HG02571 (cell line): ENCODE measurements around the gene APCS.

ENCODE experiments used
- ATAC-seq: cut with Tn5 transposase; IDR thresholded peaks from one replicate; pipeline ENCODE4 v1.9.1; 2021; ENCODE audit warnings: mild to moderate bottlenecking, moderate library complexity; ENCODE audit not compliant: unreplicated experiment

Gene APCS

GRCh38 chr1:159587461-159587951 is at the start of gene APCS:
Gene APCS (plus strand): TSS chr1:159587826. CDS start chr1:159587922, 96 bp downstream.
- ATAC-seq: no peak

- no peak for ATAC-seq
Measured at GRCh38 chr1:159548126-159548525, 39.5 kb upstream of the APCS start.

- ATAC-seq: no peak
Measured at GRCh38 chr1:159554261-159554660, 33.4 kb upstream of the APCS start.

- ATAC-seq: no peak
Measured at GRCh38 chr1:159554696-159555095, 32.9 kb upstream of the APCS start.

- ATAC-seq: no peak
Measured at GRCh38 chr1:159556931-159557369, 30.7 kb upstream of the APCS start.

GRCh38 chr1:159560599-159560998 is 27.0 kb upstream of the APCS start:
- ATAC-seq: no peak

- ATAC-seq: no peak
Measured at GRCh38 chr1:159561497-159561896, 26.1 kb upstream of the APCS start.

- no peak for ATAC-seq
Measured at GRCh38 chr1:159562680-159563079, 24.9 kb upstream of the APCS start.

- no peak for ATAC-seq
Measured at GRCh38 chr1:159577446-159577845, 10.2 kb upstream of the APCS start.

- no peak for ATAC-seq
Measured at GRCh38 chr1:159580340-159580739, 7.3 kb upstream of the APCS start.

GRCh38 chr1:159581422-159581821 is 6.2 kb upstream of the APCS start:
- no peak for ATAC-seq

- ATAC-seq: no peak
Measured at GRCh38 chr1:159584536-159584935, 3.1 kb upstream of the APCS start.

GRCh38 chr1:159591981-159592380 is 4.4 kb downstream of the APCS start:
- ATAC-seq: no peak

GRCh38 chr1:159594625-159595405 is 7.2 kb downstream of the APCS start:
- no peak for ATAC-seq

GRCh38 chr1:159598196-159598595 is 10.6 kb downstream of the APCS start:
- no peak for ATAC-seq

- no peak for ATAC-seq
Measured at GRCh38 chr1:159600894-159601293, 13.3 kb downstream of the APCS start.

- no peak for ATAC-seq
Measured at GRCh38 chr1:159602501-159602999, 14.9 kb downstream of the APCS start.

- no peak for ATAC-seq
Measured at GRCh38 chr1:159612211-159612885, 24.7 kb downstream of the APCS start.

GRCh38 chr1:159632922-159633321 is 45.3 kb downstream of the APCS start:
- no peak for ATAC-seq
